ENCODE results near the gene ARL13A.

Gene ARL13A
- long read RNA-seq, partial matches to known transcripts = 0 of 1 reads
- long read RNA-seq, other reads (novel, unspliced or antisense) = 1 of 1 reads

DNA sequence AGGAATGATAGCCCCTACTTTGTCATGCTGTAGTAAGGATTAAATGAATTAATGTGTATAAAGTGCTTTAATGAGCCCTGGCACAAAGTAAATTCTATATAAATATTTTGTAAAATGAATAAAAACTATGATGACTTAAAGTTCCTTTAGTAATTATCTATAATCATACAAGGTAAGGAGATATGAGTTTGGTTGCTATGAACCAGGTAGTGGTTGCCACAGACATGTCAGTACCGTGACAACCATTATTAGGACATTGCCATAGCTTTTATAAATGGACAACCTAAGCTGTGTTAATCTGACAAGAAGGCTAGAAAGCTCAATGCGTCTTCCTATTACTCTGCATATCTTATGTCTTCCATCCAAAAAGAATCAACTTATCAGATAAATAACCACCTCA lies at the start of gene ARL13A:
Gene ARL13A (plus strand): TSS at position 301 of the 400 bp plus-strand sequence. CDS start 3,982 bp downstream, outside the sequence.
- no peak for TF ChIP-seq POLR2AphosphoS5 (IDR thresholded peaks at IDR 0.05; ENCODE audit: low read depth)
- TF ChIP-seq, protein P1, sequence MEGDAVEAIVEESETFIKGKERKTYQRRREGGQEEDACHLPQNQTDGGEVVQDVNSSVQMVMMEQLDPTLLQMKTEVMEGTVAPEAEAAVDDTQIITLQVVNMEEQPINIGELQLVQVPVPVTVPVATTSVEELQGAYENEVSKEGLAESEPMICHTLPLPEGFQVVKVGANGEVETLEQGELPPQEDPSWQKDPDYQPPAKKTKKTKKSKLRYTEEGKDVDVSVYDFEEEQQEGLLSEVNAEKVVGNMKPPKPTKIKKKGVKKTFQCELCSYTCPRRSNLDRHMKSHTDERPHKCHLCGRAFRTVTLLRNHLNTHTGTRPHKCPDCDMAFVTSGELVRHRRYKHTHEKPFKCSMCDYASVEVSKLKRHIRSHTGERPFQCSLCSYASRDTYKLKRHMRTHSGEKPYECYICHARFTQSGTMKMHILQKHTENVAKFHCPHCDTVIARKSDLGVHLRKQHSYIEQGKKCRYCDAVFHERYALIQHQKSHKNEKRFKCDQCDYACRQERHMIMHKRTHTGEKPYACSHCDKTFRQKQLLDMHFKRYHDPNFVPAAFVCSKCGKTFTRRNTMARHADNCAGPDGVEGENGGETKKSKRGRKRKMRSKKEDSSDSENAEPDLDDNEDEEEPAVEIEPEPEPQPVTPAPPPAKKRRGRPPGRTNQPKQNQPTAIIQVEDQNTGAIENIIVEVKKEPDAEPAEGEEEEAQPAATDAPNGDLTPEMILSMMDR (IDR thresholded peaks at IDR 0.05; ENCODE audit: insufficient read depth, low read length) = no peak
- TF ChIP-seq SPI1 (IDR thresholded peaks at IDR 0.05; ENCODE audit: borderline replicate concordance, low read depth) = no peak
- no peak for TF ChIP-seq GABPA (IDR thresholded peaks at IDR 0.05; ENCODE audit: low read depth)
- TF ChIP-seq, protein P2, sequence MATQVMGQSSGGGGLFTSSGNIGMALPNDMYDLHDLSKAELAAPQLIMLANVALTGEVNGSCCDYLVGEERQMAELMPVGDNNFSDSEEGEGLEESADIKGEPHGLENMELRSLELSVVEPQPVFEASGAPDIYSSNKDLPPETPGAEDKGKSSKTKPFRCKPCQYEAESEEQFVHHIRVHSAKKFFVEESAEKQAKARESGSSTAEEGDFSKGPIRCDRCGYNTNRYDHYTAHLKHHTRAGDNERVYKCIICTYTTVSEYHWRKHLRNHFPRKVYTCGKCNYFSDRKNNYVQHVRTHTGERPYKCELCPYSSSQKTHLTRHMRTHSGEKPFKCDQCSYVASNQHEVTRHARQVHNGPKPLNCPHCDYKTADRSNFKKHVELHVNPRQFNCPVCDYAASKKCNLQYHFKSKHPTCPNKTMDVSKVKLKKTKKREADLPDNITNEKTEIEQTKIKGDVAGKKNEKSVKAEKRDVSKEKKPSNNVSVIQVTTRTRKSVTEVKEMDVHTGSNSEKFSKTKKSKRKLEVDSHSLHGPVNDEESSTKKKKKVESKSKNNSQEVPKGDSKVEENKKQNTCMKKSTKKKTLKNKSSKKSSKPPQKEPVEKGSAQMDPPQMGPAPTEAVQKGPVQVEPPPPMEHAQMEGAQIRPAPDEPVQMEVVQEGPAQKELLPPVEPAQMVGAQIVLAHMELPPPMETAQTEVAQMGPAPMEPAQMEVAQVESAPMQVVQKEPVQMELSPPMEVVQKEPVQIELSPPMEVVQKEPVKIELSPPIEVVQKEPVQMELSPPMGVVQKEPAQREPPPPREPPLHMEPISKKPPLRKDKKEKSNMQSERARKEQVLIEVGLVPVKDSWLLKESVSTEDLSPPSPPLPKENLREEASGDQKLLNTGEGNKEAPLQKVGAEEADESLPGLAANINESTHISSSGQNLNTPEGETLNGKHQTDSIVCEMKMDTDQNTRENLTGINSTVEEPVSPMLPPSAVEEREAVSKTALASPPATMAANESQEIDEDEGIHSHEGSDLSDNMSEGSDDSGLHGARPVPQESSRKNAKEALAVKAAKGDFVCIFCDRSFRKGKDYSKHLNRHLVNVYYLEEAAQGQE (IDR thresholded peaks at IDR 0.05; ENCODE audit: insufficient replicate concordance, low read depth) = no peak
- no peak for DNase-seq (ENCODE audit: low read depth in 1 of 2, low spot score in 1 of 2)
- Histone ChIP-seq H3K27ac (replicated peaks) (no peak within 1 kb of the TSS), H3K27me3 (ENCODE audit: insufficient read depth, poor library complexity, severe bottlenecking) (no peaks in the 10 kb centered on the region), H3K4me3 (replicated peaks; ENCODE audit: insufficient read depth, low read length) (no peak within 1 kb of the TSS)

DNA sequence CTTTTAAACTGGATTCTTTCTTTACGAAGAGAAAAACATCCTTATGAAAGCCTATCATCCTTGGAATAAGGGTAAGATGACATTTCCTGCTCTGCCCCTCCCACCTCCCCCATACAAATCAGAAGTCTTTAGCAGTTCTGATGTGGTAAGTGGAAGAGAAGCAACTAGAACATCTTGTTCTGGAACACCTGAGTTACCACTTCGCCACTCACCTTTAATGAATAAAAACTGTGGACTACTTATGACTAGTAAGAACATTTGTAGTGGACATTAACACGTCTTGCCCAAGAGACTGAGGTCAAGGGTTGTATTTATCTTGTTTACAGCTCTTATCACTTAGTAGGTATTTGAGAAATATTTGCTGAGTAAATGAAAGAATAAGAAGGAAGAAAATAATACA lies 45.1 kb upstream of the ARL13A start:
- no peaks in the 10 kb centered on the region for H3K27me3 ChIP-seq (ENCODE audit: insufficient read depth, poor library complexity, severe bottlenecking)
- H3K4me3 ChIP-seq (replicated peaks; ENCODE audit: insufficient read depth, low read length) = no peak overlapping the region
- DNase-seq (ENCODE audit: low read depth in 1 of 2, low spot score in 1 of 2) = no peak
- H3K27ac ChIP-seq (replicated peaks) = no peak overlapping the region
- TF ChIP-seq GABPA (IDR thresholded peaks at IDR 0.05; ENCODE audit: low read depth) = no peak
- no peak for TF ChIP-seq POLR2AphosphoS5 (IDR thresholded peaks at IDR 0.05; ENCODE audit: low read depth)
- TF ChIP-seq, protein P2 (IDR thresholded peaks at IDR 0.05; ENCODE audit: insufficient replicate concordance, low read depth) = no peak
- TF ChIP-seq, protein P1 (IDR thresholded peaks at IDR 0.05; ENCODE audit: insufficient read depth, low read length) = no peak
- TF ChIP-seq SPI1 (IDR thresholded peaks at IDR 0.05; ENCODE audit: borderline replicate concordance, low read depth) = no peak

- H3K27ac ChIP-seq (replicated peaks) = no peak overlapping the region
- no peaks in the 10 kb centered on the region for H3K27me3 ChIP-seq (ENCODE audit: insufficient read depth, poor library complexity, severe bottlenecking)
- no peak overlapping the region for H3K4me3 ChIP-seq (replicated peaks; ENCODE audit: insufficient read depth, low read length)
- TF ChIP-seq, protein P1 (IDR thresholded peaks at IDR 0.05; ENCODE audit: insufficient read depth, low read length) = no peak
- TF ChIP-seq GABPA (IDR thresholded peaks at IDR 0.05; ENCODE audit: low read depth) (no peak), POLR2AphosphoS5 (IDR thresholded peaks at IDR 0.05; ENCODE audit: low read depth) (no peak), SPI1 (IDR thresholded peaks at IDR 0.05; ENCODE audit: borderline replicate concordance, low read depth) (no peak)
- TF ChIP-seq, protein P2 (IDR thresholded peaks at IDR 0.05; ENCODE audit: insufficient replicate concordance, low read depth) = no peak
- DNase-seq (ENCODE audit: low read depth in 1 of 2, low spot score in 1 of 2) = no peak
Measured at GRCh38 chrX:100926453-100926852, 43.1 kb upstream of the ARL13A start.
